ENCODE data around the gene EVC2.

The EVC2 gene

DNA sequence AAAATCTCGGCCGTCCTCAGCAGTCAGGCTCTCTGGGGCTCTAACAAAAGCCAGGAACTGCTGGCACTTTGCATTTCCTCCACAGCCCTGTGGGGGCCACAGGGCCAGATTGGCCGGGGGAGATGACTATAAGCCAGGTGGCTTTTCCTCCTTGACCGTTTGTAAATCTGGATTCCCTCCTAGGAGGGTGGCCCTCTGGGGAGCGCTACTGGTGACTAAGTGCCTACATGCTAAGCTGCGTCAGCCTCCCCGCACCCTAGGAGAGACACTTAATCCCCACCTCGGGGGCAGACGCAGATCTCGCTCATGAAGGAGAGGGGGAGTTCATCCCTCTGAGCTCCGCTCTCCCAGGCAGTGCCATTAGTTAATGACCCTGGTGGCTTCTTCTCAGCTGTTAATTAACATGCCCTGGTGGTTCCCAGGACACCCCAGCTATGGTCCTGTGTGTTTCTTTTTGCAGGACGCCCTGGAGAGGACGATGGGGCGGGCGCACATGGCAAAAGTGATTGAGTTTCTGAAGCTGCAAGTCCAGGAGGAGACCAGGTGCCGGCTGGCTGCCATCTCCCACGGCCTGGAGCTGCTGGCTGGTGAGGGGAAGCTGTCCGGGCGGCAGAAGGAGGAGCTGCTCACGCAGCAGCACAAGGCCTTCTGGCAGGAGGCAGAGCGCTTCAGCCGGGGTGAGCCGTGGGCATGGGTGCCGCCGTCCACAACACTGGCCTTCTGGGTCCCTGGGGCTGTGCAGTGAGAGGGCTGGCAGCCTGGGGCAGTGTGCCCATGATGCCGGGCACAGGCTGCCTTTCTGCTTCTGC is 44.2 kb upstream of the EVC2 start:
- TF ChIP-seq, protein P1, sequence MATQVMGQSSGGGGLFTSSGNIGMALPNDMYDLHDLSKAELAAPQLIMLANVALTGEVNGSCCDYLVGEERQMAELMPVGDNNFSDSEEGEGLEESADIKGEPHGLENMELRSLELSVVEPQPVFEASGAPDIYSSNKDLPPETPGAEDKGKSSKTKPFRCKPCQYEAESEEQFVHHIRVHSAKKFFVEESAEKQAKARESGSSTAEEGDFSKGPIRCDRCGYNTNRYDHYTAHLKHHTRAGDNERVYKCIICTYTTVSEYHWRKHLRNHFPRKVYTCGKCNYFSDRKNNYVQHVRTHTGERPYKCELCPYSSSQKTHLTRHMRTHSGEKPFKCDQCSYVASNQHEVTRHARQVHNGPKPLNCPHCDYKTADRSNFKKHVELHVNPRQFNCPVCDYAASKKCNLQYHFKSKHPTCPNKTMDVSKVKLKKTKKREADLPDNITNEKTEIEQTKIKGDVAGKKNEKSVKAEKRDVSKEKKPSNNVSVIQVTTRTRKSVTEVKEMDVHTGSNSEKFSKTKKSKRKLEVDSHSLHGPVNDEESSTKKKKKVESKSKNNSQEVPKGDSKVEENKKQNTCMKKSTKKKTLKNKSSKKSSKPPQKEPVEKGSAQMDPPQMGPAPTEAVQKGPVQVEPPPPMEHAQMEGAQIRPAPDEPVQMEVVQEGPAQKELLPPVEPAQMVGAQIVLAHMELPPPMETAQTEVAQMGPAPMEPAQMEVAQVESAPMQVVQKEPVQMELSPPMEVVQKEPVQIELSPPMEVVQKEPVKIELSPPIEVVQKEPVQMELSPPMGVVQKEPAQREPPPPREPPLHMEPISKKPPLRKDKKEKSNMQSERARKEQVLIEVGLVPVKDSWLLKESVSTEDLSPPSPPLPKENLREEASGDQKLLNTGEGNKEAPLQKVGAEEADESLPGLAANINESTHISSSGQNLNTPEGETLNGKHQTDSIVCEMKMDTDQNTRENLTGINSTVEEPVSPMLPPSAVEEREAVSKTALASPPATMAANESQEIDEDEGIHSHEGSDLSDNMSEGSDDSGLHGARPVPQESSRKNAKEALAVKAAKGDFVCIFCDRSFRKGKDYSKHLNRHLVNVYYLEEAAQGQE (IDR thresholded peaks at IDR 0.05; ENCODE audit: insufficient replicate concordance, low read depth): no peak
- TF ChIP-seq, protein P2, sequence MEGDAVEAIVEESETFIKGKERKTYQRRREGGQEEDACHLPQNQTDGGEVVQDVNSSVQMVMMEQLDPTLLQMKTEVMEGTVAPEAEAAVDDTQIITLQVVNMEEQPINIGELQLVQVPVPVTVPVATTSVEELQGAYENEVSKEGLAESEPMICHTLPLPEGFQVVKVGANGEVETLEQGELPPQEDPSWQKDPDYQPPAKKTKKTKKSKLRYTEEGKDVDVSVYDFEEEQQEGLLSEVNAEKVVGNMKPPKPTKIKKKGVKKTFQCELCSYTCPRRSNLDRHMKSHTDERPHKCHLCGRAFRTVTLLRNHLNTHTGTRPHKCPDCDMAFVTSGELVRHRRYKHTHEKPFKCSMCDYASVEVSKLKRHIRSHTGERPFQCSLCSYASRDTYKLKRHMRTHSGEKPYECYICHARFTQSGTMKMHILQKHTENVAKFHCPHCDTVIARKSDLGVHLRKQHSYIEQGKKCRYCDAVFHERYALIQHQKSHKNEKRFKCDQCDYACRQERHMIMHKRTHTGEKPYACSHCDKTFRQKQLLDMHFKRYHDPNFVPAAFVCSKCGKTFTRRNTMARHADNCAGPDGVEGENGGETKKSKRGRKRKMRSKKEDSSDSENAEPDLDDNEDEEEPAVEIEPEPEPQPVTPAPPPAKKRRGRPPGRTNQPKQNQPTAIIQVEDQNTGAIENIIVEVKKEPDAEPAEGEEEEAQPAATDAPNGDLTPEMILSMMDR (IDR thresholded peaks at IDR 0.05; ENCODE audit: insufficient read depth, low read length): no peak
- no peak for TF ChIP-seq SPI1 (IDR thresholded peaks at IDR 0.05; ENCODE audit: borderline replicate concordance, low read depth)
- TF ChIP-seq POLR2AphosphoS5 (IDR thresholded peaks at IDR 0.05; ENCODE audit: low read depth): no peak
- TF ChIP-seq GABPA (IDR thresholded peaks at IDR 0.05; ENCODE audit: low read depth): no peak

DNA sequence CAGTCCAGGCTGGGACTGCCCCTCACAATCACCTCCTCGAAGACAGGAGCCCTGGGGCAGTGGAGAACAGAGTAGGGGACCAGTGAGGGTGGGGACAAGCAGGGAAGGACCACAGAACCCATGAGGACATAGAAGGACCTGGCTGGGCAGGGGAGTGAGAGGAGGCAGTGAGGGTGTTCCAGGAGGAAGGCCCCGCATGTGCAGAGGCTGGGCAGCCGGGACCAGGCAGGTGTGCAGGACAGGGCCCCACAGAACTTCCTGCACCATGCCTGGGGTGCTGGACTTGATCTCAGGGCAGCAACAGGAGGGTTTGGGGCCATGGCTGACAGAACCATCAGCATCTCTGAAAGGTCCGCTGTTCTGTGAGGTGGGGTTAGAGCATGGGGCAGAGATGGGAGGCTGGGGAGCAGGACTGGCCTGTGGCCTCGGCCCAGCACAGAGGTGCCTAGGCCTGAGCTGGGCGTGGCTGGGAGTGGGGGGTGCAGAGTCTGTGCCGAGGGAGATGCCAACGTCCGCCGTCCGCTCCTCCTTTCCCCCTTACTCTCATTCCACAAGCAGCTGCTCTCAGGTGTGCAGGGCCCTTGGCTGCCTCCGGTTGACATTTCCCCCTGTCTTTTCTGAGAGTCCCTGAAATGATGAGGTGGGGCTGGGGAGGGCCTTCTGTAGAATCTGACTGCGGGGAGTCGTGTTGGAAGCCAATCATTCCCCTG is 43.5 kb upstream of the EVC2 start:
- Histone ChIP-seq H3K4me3 (replicated peaks; ENCODE audit: insufficient read depth, low read length) (no peak overlapping the region), H3K27me3 (ENCODE audit: insufficient read depth, poor library complexity, severe bottlenecking) (no peaks in the 10 kb centered on the region), H3K27ac (replicated peaks) (no peak overlapping the region)
- DNase-seq (ENCODE audit: low read depth in 1 of 2, low spot score in 1 of 2): no peak
- no peak for TF ChIP-seq SPI1 (IDR thresholded peaks at IDR 0.05; ENCODE audit: borderline replicate concordance, low read depth)
- TF ChIP-seq POLR2AphosphoS5 (IDR thresholded peaks at IDR 0.05; ENCODE audit: low read depth): no peak
- TF ChIP-seq, protein P1 (IDR thresholded peaks at IDR 0.05; ENCODE audit: insufficient replicate concordance, low read depth): no peak
- no peak for TF ChIP-seq GABPA (IDR thresholded peaks at IDR 0.05; ENCODE audit: low read depth)
- TF ChIP-seq, protein P2 (IDR thresholded peaks at IDR 0.05; ENCODE audit: insufficient read depth, low read length): no peak

More for the DNA sequence above, 44.2 kb upstream of the EVC2 start:
- Histone ChIP-seq H3K27ac (replicated peaks) (no peak overlapping the region), H3K27me3 (ENCODE audit: insufficient read depth, poor library complexity, severe bottlenecking) (no peaks in the 10 kb centered on the region), H3K4me3 (replicated peaks; ENCODE audit: insufficient read depth, low read length) (no peak overlapping the region)
- no peak for DNase-seq (ENCODE audit: low read depth in 1 of 2, low spot score in 1 of 2)

DNA sequence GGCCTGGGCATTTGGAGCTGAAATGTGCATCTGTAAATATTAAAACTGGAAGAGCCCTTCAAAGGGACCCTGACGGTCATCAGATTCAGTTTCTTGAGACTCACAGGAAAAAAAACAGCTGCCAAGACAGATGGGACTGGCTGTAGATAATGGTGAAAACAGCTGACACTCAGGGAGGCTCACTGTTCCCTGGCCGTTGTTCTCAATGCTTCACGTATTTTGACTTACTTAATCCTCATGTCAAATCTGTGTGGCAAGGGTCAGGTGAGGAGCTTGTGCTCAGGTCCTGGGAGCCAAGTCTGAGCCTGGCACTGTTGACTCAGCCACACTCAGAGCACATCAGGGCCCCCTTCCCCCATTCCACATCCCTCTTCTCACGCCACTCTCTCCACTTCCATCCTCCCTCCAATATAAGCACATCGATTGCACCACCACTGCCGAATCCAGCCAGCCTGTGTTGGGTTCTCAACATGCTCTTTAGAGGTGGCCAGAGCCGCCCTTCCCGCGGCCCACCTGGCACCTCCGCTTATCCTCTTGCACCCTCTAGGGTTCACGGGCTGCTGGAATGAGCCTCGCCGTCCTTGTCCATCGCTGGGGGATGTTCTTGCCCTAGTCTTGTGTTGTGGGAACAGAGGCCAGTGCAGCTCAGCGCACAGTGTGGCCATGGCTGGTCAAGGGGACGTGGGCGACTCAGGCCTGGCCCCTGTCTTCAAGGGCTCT is 42.7 kb upstream of the EVC2 start:
- H3K4me3 ChIP-seq (replicated peaks; ENCODE audit: insufficient read depth, low read length): no peak overlapping the region
- TF ChIP-seq, protein P2 (IDR thresholded peaks at IDR 0.05; ENCODE audit: insufficient read depth, low read length): no peak
- TF ChIP-seq POLR2AphosphoS5 (IDR thresholded peaks at IDR 0.05; ENCODE audit: low read depth) (no peak), SPI1 (IDR thresholded peaks at IDR 0.05; ENCODE audit: borderline replicate concordance, low read depth) (no peak), GABPA (IDR thresholded peaks at IDR 0.05; ENCODE audit: low read depth) (no peak)
- TF ChIP-seq, protein P1 (IDR thresholded peaks at IDR 0.05; ENCODE audit: insufficient replicate concordance, low read depth): no peak
- DNase-seq (ENCODE audit: low read depth in 1 of 2, low spot score in 1 of 2): no peak
- H3K27me3 ChIP-seq (ENCODE audit: insufficient read depth, poor library complexity, severe bottlenecking): no peaks in the 10 kb centered on the region
- no peak overlapping the region for H3K27ac ChIP-seq (replicated peaks)

Data from HL-60 (cell line).